HFF-Myc (cell line): ENCODE measurements around the gene REEP2.
A peak's percentile ranks its signal among the peaks of the same experiment; 100 is the strongest.

Source experiments
- DNase-seq: peaks from one replicate; pipeline ENCODE4 v3.0.0-alpha.2; 2011; ENCODE audit warnings: low read depth; ENCODE audit errors: extremely low read depth
- H3K4me3 ChIP-seq: replicated peaks from 2 replicates; pipeline ENCODE4 v1.5.1; 2011; ENCODE audit warnings: low read depth, mild to moderate bottlenecking, control low read depth, low read length
- CTCF ChIP-seq: IDR thresholded peaks from 2 replicates; pipeline ENCODE4 v1.5.1; 2012; ENCODE audit warnings: mild to moderate bottlenecking, low read depth, low read length, control low read depth; ENCODE audit errors: missing control alignments

REEP2 gene

DNA sequence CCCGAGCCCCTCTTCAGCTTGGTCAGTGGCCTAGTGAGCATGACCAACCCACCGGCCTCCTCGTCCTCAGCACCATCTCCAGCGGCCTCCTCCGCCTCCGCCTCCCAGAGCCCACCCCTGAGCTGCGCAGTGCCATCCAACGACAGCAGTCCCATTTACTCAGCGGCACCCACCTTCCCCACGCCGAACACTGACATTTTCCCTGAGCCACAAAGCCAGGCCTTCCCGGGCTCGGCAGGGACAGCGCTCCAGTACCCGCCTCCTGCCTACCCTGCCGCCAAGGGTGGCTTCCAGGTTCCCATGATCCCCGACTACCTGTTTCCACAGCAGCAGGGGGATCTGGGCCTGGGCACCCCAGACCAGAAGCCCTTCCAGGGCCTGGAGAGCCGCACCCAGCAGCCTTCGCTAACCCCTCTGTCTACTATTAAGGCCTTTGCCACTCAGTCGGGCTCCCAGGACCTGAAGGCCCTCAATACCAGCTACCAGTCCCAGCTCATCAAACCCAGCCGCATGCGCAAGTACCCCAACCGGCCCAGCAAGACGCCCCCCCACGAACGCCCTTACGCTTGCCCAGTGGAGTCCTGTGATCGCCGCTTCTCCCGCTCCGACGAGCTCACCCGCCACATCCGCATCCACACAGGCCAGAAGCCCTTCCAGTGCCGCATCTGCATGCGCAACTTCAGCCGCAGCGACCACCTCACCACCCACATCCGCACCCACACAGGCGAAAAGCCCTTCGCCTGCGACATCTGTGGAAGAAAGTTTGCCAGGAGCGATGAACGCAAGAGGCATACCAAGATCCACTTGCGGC is 28.2 kb downstream of the REEP2 start:
- no peak for DNase-seq
- peak overlapping the region; percentile 57 for H3K4me3 ChIP-seq
- TF ChIP-seq CTCF = no peak

GRCh38 chr5:138467711-138468132 is 28.9 kb downstream of the REEP2 start:
- no peak for DNase-seq
- peak overlapping the region; percentile 57 for H3K4me3 ChIP-seq
- no peak for TF ChIP-seq CTCF

GRCh38 chr5:138468133-138468965 is 29.5 kb downstream of the REEP2 start:
- no peak for TF ChIP-seq CTCF
- H3K4me3 ChIP-seq = peak overlapping the region; percentile 57
- no peak for DNase-seq

GRCh38 chr5:138468966-138469539 is 30.2 kb downstream of the REEP2 start:
- no peak overlapping the region for H3K4me3 ChIP-seq
- DNase-seq = no peak
- no peak for TF ChIP-seq CTCF

DNA sequence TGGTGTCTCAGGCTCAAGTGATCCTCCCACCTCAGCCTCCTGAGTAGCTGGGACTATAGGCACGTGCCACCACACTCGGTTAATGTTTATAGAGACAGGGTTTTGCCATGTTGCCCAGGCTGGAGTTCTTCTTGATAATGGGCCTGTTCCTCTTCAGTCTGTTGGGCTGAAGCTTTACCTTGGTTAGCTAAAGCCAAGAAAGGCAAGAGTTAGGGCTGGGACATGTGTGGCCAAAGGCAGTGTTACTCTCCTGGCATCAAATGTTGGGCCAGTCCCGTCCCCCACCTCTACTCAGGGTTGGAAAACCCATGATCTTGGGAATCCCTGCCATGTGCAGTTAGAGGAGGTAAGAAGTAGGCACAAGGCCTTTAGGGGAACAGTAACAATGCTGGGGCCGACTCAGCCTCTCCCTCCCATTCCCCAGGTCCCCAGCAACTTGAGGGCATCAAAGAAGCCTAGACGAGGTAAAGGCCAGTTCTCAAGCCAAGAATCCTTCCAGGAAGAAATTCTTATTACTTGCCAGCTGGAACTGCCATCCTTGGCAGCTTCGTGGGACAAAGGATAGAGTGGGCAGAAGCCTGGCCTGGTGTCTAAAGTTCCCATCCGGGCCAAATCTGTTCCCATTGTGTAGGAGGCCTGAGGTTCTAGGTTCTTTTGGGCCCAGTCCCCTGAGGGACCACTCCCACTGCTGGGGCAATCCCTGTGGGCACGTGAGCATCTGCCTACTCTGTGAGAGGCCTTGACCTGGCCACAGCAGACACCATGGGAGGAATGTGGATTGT is 30.9 kb downstream of the REEP2 start:
- no peak overlapping the region for H3K4me3 ChIP-seq
- no peak for TF ChIP-seq CTCF
- DNase-seq = no peak
